Activated T-cell treated with anti-CD3 and anti-CD28 coated beads, Interleukin-2, amount 50 U/mL, for 24 hours (primary cell): Measurements from ENCODE around the gene TBPL2.
"Not testable (repeated sequence)": the region's sequence is repeated elsewhere in the genome, so short reads cannot be mapped to it uniquely, and the experiment has no call there.

Experiments
- DNase-seq: peaks from one replicate; pipeline ENCODE4 v3.0.0-alpha.2; 2020
- H3K27ac Mint-ChIP-seq: 2 replicates; pipeline ENCODE4 v1.8.0; 2020; ENCODE audit warnings: mild to moderate bottlenecking, mixed read lengths
- H3K27me3 Mint-ChIP-seq: 2 replicates; pipeline ENCODE4 v1.8.0; 2020; ENCODE audit warnings: mixed read lengths
- H3K36me3 Mint-ChIP-seq: 2 replicates; pipeline ENCODE4 v1.8.0; 2020; ENCODE audit warnings: low read depth, mixed read lengths
- H3K4me1 Mint-ChIP-seq: 2 replicates; pipeline ENCODE4 v1.8.0; 2020; ENCODE audit warnings: low read depth, mixed read lengths
- H3K4me3 Mint-ChIP-seq: 2 replicates; pipeline ENCODE4 v1.8.0; 2020; ENCODE audit warnings: mild to moderate bottlenecking, moderate library complexity, mixed read lengths
- H3K9me3 Mint-ChIP-seq: 2 replicates; pipeline ENCODE4 v1.8.0; 2020; ENCODE audit warnings: mixed read lengths

TBPL2 gene

GRCh38 chr14:55430024-55430690 is 10.3 kb downstream of the TBPL2 start:
- DNase-seq, result peak; percentile 31
- H3K27me3 Mint-ChIP-seq, result no peaks in the 10 kb centered on the region
- H3K9me3 Mint-ChIP-seq, result no peaks in the 10 kb centered on the region
- peaks cover 28% of the 10 kb centered on the region for H3K4me1 Mint-ChIP-seq
- no peaks in the 10 kb centered on the region for H3K36me3 Mint-ChIP-seq
- H3K4me3 Mint-ChIP-seq, result no peak overlapping the region
- peak overlapping the region; percentile 44 for H3K27ac Mint-ChIP-seq

- Mint-ChIP-seq H3K4me1 (peaks cover 10% of the 10 kb centered on the region), H3K27ac (no peak overlapping the region), H3K27me3 (no peaks in the 10 kb centered on the region), H3K4me3 (no peak overlapping the region), H3K36me3 (no peaks in the 10 kb centered on the region), H3K9me3 (no peaks in the 10 kb centered on the region)
- no peak for DNase-seq
Observed at GRCh38 chr14:55427439-55427838, 13.0 kb downstream of the TBPL2 start.

- H3K9me3 Mint-ChIP-seq, result no peaks in the 10 kb centered on the region
- no peaks in the 10 kb centered on the region for H3K36me3 Mint-ChIP-seq
- DNase-seq, result no peak
- H3K27me3 Mint-ChIP-seq, result no peaks in the 10 kb centered on the region
- peaks cover 9% of the 10 kb centered on the region for H3K4me1 Mint-ChIP-seq
- no peak overlapping the region for H3K27ac Mint-ChIP-seq
- no peak overlapping the region for H3K4me3 Mint-ChIP-seq
Observed at GRCh38 chr14:55426891-55427290, 13.5 kb downstream of the TBPL2 start.

GRCh38 chr14:55425091-55425490 is 15.3 kb downstream of the TBPL2 start:
- H3K27me3 Mint-ChIP-seq, result no peaks in the 10 kb centered on the region
- no peaks in the 10 kb centered on the region for H3K36me3 Mint-ChIP-seq
- H3K27ac Mint-ChIP-seq, result no peak overlapping the region
- no peak overlapping the region for H3K4me3 Mint-ChIP-seq
- no peaks in the 10 kb centered on the region for H3K9me3 Mint-ChIP-seq
- DNase-seq, result no peak
- peaks cover 9% of the 10 kb centered on the region for H3K4me1 Mint-ChIP-seq

- Mint-ChIP-seq H3K4me1 (peaks cover 5% of the 10 kb centered on the region), H3K27ac (no peak overlapping the region), H3K36me3 (no peaks in the 10 kb centered on the region), H3K9me3 (no peaks in the 10 kb centered on the region), H3K4me3 (no peak overlapping the region), H3K27me3 (no peaks in the 10 kb centered on the region)
- no peak for DNase-seq
Observed at GRCh38 chr14:55423969-55424368, 16.4 kb downstream of the TBPL2 start.

GRCh38 chr14:55422338-55422737 is 18.1 kb downstream of the TBPL2 start:
- H3K27ac Mint-ChIP-seq, H3K4me3 Mint-ChIP-seq, H3K27me3 Mint-ChIP-seq, H3K36me3 Mint-ChIP-seq, H3K4me1 Mint-ChIP-seq, H3K9me3 Mint-ChIP-seq, DNase-seq: not testable (repeated sequence)

GRCh38 chr14:55419663-55420062 is 20.8 kb downstream of the TBPL2 start:
- DNase-seq, result no peak
- Mint-ChIP-seq H3K27ac (no peak overlapping the region), H3K36me3 (no peaks in the 10 kb centered on the region), H3K4me1 (peaks cover 12% of the 10 kb centered on the region), H3K27me3 (peaks cover 7% of the 10 kb centered on the region), H3K9me3 (no peaks in the 10 kb centered on the region), H3K4me3 (no peak overlapping the region)

GRCh38 chr14:55418411-55418810 is 22.0 kb downstream of the TBPL2 start:
- Mint-ChIP-seq H3K36me3 (no peaks in the 10 kb centered on the region), H3K4me3 (no peak overlapping the region)
- no peak for DNase-seq

GRCh38 chr14:55417955-55418354 is 22.5 kb downstream of the TBPL2 start:
- Mint-ChIP-seq H3K4me3 (no peak overlapping the region), H3K27ac (no peak overlapping the region), H3K9me3 (no peaks in the 10 kb centered on the region), H3K27me3 (peaks cover 7% of the 10 kb centered on the region), H3K36me3 (no peaks in the 10 kb centered on the region), H3K4me1 (peaks cover 7% of the 10 kb centered on the region)
- no peak for DNase-seq

More at GRCh38 chr14:55418411-55418810, 22.0 kb downstream of the TBPL2 start:
- H3K27me3 Mint-ChIP-seq, result peaks cover 7% of the 10 kb centered on the region
- no peak overlapping the region for H3K27ac Mint-ChIP-seq
- no peaks in the 10 kb centered on the region for H3K9me3 Mint-ChIP-seq
- H3K4me1 Mint-ChIP-seq, result peaks cover 7% of the 10 kb centered on the region

- no peak overlapping the region for H3K27ac Mint-ChIP-seq
Observed at GRCh38 chr14:55416866-55417265, 23.6 kb downstream of the TBPL2 start.

GRCh38 chr14:55414551-55414950 is 25.9 kb downstream of the TBPL2 start:
- no peak overlapping the region for H3K4me3 Mint-ChIP-seq

More at GRCh38 chr14:55416866-55417265, 23.6 kb downstream of the TBPL2 start:
- Mint-ChIP-seq H3K9me3 (no peaks in the 10 kb centered on the region), H3K4me1 (peaks cover 15% of the 10 kb centered on the region), H3K4me3 (no peak overlapping the region), H3K27me3 (peaks cover 7% of the 10 kb centered on the region), H3K36me3 (no peaks in the 10 kb centered on the region)
- DNase-seq, result no peak

GRCh38 chr14:55412676-55413075 is 27.7 kb downstream of the TBPL2 start:
- Mint-ChIP-seq H3K4me3 (peak overlapping the region; percentile 89), H3K36me3 (peaks cover 6% of the 10 kb centered on the region), H3K9me3 (no peaks in the 10 kb centered on the region), H3K27ac (no peak overlapping the region), H3K4me1 (peaks cover 38% of the 10 kb centered on the region), H3K27me3 (peaks cover 7% of the 10 kb centered on the region)
- no peak for DNase-seq

More at GRCh38 chr14:55414551-55414950, 25.9 kb downstream of the TBPL2 start:
- peaks cover 29% of the 10 kb centered on the region for H3K4me1 Mint-ChIP-seq
- H3K27me3 Mint-ChIP-seq, result peaks cover 7% of the 10 kb centered on the region
- DNase-seq, result no peak
- H3K27ac Mint-ChIP-seq, result no peak overlapping the region
- H3K9me3 Mint-ChIP-seq, result no peaks in the 10 kb centered on the region
- peaks cover 4% of the 10 kb centered on the region for H3K36me3 Mint-ChIP-seq

GRCh38 chr14:55411426-55412389 is 28.7 kb downstream of the TBPL2 start, which contains the start of gene ATG14:
TSS of gene ATG14 (minus strand) at chr14:55411830. CDS start at chr14:55411822, 8 bp downstream.
- no peaks in the 10 kb centered on the region for H3K9me3 Mint-ChIP-seq
- H3K27ac Mint-ChIP-seq, result peak within 1 kb of the TSS; percentile 89
- H3K36me3 Mint-ChIP-seq, result peaks cover 8% of the 10 kb centered on the region
- DNase-seq, result peak; percentile 84
- H3K27me3 Mint-ChIP-seq, result peaks cover 7% of the 10 kb centered on the region
- peaks cover 35% of the 10 kb centered on the region for H3K4me1 Mint-ChIP-seq
- peak within 1 kb of the TSS; percentile 89 for H3K4me3 Mint-ChIP-seq

GRCh38 chr14:55410876-55411275 is 29.5 kb downstream of the TBPL2 start:
- peak overlapping the region; percentile 89 for H3K4me3 Mint-ChIP-seq
- H3K27ac Mint-ChIP-seq, result peak overlapping the region; percentile 89
- peaks cover 7% of the 10 kb centered on the region for H3K27me3 Mint-ChIP-seq
- H3K36me3 Mint-ChIP-seq, result peaks cover 8% of the 10 kb centered on the region
- peaks cover 35% of the 10 kb centered on the region for H3K4me1 Mint-ChIP-seq
- no peak for DNase-seq
- no peaks in the 10 kb centered on the region for H3K9me3 Mint-ChIP-seq
